ENCODE results near the gene DCUN1D4. TPM values are rescaled to one million over a fixed set of nuclear protein-coding genes. Genes with fewer than 3 reads are reported as not detected.
A peak's percentile ranks its signal among the peaks of the same experiment; 100 is the strongest.
"Not testable (repeated sequence)": the region's sequence is repeated elsewhere in the genome, so short reads cannot be mapped to it uniquely, and the experiment has no call there.

The DCUN1D4 gene
- total RNA-seq, 4 donors from 2014 or later, result 35.0 to 80.4 (median 40.6) TPM

DNA sequence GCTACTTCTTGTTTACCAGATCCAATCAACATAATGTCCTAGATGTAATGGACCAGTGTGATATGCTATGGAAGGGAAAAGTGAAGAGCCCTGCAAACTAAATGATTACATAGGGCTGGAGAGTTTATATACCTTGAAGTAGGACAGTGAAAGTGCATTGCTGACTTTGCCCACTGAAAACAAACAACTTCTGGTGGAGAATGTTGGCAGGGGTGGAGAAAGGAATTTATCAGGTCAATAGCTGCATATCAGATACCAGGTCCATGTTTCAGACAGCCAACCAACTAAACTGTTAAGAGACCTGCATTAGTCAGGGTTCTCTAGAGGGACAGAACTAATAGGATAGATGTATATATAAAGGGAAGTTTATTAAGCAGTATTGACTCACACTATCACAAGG is 82.4 kb downstream of the DCUN1D4 start:
- H3K9me3 ChIP-seq, result peaks cover 0 to 8% (median 0%) of the 10 kb centered on the region in 4 donors

GRCh38 chr4:51930557-51930956 is 87.6 kb downstream of the DCUN1D4 start:
- no peak for DNase-seq (ENCODE audit: low spot score in 2 of 2)
- WGBS, 2 donors, result 46 to 52% methylated on average over 1 of the region's 1 CpG
- Histone ChIP-seq H3K4me1 (no peaks in the 10 kb centered on the region), H3K36me3 (no peaks in the 10 kb centered on the region), H3K27me3 (no peaks in the 10 kb centered on the region), H3K4me3 (no peak overlapping the region), H3K27ac (no peak overlapping the region), H3K9me3 (no peaks in the 10 kb centered on the region)
- TF ChIP-seq EP300 (IDR thresholded peaks at IDR 0.05) (no peak), POLR2A (IDR thresholded peaks at IDR 0.05) (no peak)
- TF ChIP-seq, protein P1, sequence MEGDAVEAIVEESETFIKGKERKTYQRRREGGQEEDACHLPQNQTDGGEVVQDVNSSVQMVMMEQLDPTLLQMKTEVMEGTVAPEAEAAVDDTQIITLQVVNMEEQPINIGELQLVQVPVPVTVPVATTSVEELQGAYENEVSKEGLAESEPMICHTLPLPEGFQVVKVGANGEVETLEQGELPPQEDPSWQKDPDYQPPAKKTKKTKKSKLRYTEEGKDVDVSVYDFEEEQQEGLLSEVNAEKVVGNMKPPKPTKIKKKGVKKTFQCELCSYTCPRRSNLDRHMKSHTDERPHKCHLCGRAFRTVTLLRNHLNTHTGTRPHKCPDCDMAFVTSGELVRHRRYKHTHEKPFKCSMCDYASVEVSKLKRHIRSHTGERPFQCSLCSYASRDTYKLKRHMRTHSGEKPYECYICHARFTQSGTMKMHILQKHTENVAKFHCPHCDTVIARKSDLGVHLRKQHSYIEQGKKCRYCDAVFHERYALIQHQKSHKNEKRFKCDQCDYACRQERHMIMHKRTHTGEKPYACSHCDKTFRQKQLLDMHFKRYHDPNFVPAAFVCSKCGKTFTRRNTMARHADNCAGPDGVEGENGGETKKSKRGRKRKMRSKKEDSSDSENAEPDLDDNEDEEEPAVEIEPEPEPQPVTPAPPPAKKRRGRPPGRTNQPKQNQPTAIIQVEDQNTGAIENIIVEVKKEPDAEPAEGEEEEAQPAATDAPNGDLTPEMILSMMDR (IDR thresholded peaks at IDR 0.05), result no peak

More for the DNA sequence above, 82.4 kb downstream of the DCUN1D4 start:
- no peak overlapping the region for H3K4me3 ChIP-seq
- no peak overlapping the region for H3K27ac ChIP-seq
- H3K27me3 ChIP-seq, result no peaks in the 10 kb centered on the region
- TF ChIP-seq, protein P1 (IDR thresholded peaks at IDR 0.05), result no peak
- no peak for TF ChIP-seq POLR2A (IDR thresholded peaks at IDR 0.05)
- TF ChIP-seq EP300 (IDR thresholded peaks at IDR 0.05), result no peak
- no peak for DNase-seq (ENCODE audit: low spot score in 2 of 2)
- no peaks in the 10 kb centered on the region for H3K36me3 ChIP-seq
- H3K4me1 ChIP-seq, result no peaks in the 10 kb centered on the region

DNA sequence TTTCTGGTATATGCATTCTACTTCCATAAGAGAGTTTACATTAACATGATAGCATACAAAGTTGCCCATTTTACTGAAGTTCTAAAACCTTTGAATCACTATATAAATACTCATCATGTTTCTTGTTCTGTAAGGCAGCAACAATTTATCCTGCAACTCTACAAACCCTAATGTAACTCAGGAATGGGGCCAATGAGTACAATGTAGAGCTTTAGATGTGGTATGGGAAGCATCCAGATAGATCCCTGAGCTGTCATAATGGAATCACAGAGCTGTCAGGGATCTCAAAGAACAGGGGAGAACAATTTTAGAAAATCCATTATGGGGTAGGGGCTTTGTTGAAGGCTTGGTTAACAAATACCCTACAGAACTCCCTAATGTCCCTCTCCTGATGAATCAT is 88.5 kb downstream of the DCUN1D4 start:
- TF ChIP-seq EP300 (IDR thresholded peaks at IDR 0.05) (no peak), POLR2A (IDR thresholded peaks at IDR 0.05) (no peak)
- TF ChIP-seq, protein P1 (IDR thresholded peaks at IDR 0.05), result no peak
- H3K4me1 ChIP-seq, result no peaks in the 10 kb centered on the region
- H3K9me3 ChIP-seq, result no peaks in the 10 kb centered on the region
- no peak overlapping the region for H3K4me3 ChIP-seq
- H3K36me3 ChIP-seq, result no peaks in the 10 kb centered on the region
- no peak overlapping the region for H3K27ac ChIP-seq
- no peak for DNase-seq (ENCODE audit: low spot score in 2 of 2)
- no peaks in the 10 kb centered on the region for H3K27me3 ChIP-seq

DNA sequence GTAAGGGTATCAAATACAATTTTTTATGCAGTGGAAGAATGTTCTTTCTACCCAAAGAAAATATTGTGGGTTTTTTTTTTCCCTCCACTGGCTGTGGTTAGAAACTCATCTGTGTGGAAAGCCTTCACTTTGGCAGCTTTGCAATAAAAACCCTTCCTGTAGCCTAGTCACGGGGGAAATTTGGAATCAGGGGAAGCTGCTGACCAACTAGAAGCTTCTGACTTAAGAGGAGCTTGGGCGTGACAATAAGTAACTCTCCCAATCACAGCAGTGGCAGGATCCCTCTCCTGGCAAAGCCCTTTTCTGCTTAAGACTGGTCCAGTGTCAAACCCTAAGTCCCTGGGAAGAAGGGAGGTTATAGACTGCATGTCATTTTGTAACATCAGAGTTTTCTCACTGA is 89.3 kb downstream of the DCUN1D4 start:
- peak in 1 of 2 donors; percentile 61 for DNase-seq (ENCODE audit: low spot score in 2 of 2)
- Histone ChIP-seq H3K36me3 (no peaks in the 10 kb centered on the region), H3K9me3 (no peaks in the 10 kb centered on the region), H3K4me1 (no peaks in the 10 kb centered on the region), H3K27ac (peak overlapping the region in 1 of 4 donors; percentile 34), H3K4me3 (no peak overlapping the region), H3K27me3 (no peaks in the 10 kb centered on the region)
- WGBS, 2 donors, result 9 to 28% methylated on average over 2 of the region's 2 CpGs
- TF ChIP-seq POLR2A (IDR thresholded peaks at IDR 0.05) (no peak), EP300 (IDR thresholded peaks at IDR 0.05) (peak in 1 of 2 donors; percentile 55)
- TF ChIP-seq, protein P1 (IDR thresholded peaks at IDR 0.05), result no peak

DNA sequence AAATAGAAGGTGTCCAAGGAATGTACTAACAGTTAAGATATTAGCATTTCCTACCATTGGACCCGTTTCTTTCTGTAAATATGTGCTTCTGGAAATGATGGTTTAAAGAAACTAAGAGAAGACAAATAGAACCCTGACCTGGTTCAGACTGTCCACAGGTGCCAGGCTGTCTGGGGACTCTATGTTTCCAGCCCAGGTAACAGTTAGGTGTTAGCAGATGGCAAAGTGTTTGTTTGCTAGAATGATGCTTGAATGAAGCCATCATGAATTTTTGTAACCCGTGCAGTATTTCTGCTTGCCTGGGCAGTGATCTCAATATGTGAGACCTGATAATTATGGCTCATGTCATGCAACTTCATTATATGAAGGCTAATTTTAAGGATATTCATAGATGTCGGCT is 89.7 kb downstream of the DCUN1D4 start:
- no peaks in the 10 kb centered on the region for H3K9me3 ChIP-seq
- no peak for DNase-seq (ENCODE audit: low spot score in 2 of 2)
- no peak overlapping the region for H3K4me3 ChIP-seq
- TF ChIP-seq POLR2A (IDR thresholded peaks at IDR 0.05) (no peak), EP300 (IDR thresholded peaks at IDR 0.05) (no peak)
- TF ChIP-seq, protein P1 (IDR thresholded peaks at IDR 0.05), result no peak
- 61 to 71% methylated on average over 3 of the region's 3 CpGs for WGBS, 2 donors
- peak overlapping the region in 1 of 4 donors; percentile 34 for H3K27ac ChIP-seq
- H3K36me3 ChIP-seq, result no peaks in the 10 kb centered on the region
- no peaks in the 10 kb centered on the region for H3K4me1 ChIP-seq
- no peaks in the 10 kb centered on the region for H3K27me3 ChIP-seq

- not testable (repeated sequence) for DNase-seq (ENCODE audit: low spot score in 2 of 2); H3K27ac ChIP-seq; H3K36me3 ChIP-seq; H3K27me3 ChIP-seq; H3K4me3 ChIP-seq; H3K9me3 ChIP-seq; H3K4me1 ChIP-seq
- 89 to 90% methylated on average over 13 of the region's 13 CpGs for WGBS, 2 donors
Measured at GRCh38 chr4:51940460-51940859, 97.5 kb downstream of the DCUN1D4 start.

Measured in tibial nerve (tissue), 4 donors.